ENCODE data around the gene CDK16.
"Not testable (repeated sequence)": the region's sequence is repeated elsewhere in the genome, so short reads cannot be mapped to it uniquely, and the experiment has no call there.

CDK16 gene

DNA sequence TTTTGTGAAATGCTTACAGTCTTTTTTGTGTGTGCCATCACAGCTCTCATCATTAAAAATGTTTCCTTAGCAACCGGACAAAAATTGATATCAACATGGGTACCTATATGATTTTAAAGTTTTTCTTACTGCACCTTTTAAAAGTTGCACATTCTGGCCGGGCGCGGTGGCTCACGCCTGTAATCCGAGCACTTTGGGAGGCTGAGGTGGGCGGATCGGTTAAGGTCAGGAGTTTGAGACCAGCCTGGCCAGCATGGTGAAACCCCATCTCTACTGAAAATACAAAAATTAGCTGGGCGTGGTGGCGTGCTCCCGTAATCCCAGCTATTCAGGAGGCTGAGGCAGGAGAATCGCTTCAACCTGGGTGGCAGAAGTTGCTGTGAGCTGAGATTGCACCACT, 39.1 kb downstream of the CDK16 start:
- DNase-seq, result not testable (repeated sequence)

DNA sequence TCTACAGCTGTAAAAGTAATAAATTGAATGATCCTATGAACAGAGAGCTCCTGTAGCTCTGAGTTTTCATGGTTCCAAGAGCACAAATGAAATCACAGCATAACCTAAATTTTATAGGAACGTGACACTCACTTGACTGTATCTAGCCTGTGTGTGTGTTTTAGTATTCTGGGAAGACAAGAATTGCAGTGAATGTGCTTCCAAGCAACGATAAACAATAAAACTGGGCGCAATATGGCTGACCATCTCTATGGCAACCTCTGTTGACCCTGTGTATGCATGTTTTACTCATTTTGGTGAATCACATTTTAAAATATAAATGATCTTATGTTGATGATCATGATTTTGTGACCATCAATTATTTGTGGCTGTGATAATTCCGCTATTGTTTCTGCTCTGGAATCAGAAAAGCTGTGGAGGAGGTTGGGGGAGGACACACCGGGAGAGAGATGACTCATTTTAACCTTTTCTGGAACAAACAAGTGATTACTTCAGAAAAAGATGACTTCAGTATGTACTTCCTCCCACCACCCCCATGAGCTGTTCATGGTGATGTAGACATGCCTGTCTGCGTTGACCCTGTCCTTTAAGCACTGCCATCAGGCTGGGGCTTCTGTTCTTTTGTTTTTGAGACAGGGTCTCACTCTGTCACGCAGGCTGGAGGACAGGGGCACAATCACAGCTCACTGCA, 46.1 kb downstream of the CDK16 start:
- peak in 1 of 5 experiments; percentile 53 for DNase-seq

DNA sequence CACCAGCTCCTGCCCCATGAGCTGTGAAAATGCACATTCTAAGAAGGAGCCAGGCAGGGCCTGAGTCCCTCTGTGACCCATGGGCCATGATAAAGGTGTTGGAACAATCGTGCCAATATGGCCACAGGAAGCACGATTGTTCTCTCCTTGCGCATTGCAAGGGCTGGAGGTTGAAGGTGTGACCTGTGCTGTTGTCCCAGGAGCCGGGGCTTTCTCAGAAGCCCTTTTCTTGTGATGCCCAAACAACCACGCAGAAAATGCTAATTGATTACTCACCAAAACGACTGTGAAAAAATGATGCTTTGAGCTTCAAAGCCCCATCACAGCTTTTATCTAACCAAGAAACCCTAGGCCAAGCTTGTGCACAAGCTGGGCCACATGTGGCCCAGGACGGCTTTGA, 48.2 kb downstream of the CDK16 start:
- DNase-seq, result no peak

DNA sequence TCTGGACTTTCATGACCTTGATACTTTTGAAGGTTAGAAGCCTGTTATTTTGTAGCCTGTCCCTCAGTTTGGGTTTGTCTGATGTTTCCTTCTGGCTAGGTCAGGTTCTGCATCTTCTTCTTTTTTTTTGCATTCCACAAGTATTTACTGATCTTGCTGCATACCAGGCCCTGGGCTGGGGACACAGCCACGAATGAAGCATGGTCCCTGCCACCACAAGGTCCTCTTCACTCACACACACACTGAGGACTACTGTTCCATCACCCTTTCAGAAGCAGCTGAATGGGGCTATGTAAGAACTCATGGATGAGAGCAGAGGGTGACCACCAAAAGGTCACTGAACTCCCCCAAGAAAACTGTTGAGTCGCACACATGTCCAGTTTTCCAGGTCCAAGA, 53.5 kb downstream of the CDK16 start:
- DNase-seq, result no peak

DNA sequence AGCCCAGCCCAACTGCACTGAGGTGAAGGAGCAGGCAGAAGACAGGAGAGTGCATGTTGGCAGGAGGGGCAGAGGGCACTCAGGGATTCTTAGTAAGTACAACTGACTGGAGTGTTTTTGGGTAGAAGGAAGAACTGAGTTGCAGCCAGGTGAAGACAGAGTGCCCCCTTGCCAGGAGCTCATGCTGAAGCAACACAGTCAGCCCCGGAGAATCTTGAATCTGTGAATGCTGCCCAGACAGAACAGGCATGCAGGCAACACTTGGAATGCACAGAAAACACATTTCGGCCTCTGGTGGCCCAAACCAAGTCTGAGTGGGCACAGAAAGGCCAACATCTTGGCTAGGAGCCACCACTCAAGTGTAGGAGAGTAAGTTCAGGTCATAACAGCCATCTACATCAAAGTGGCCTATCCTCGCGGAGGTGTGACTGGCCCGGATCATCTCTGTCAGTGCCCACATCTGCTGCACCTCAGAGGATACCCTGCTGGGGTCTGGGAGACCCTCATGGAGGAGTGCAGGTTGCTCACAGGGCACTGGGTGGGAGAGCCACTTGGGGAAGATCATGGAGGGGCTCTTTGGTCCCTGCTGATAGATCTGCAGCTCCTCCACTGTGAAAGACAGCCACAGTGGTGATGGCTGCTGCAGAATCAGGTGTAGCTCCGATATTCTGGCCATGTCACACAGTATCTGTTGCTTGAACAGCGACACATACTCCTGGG, 54.7 kb downstream of the CDK16 start:
- DNase-seq, result no peak

DNA sequence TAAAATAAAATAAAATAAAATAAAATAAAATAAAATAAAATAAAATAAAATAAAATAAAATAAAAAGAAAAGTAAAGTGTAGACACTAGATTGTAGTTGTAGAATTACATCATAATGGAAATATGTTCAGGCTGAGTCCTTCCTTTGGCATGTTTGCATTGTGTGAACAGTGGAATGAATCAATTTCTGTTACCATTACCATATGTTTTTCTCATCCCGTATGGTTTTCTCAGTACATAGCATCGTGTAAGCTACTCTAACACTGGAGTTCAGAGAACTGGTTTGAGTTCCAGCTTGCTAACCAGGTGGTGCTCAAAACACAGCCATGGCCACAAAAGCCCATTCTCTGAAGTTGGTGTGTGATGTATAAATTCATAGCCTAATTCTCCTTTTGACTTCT, 60.2 kb downstream of the CDK16 start:
- no peak for DNase-seq

Measured in T-helper 2 cell (primary cell).